ENCODE data around the gene GNRHR. TPM values are rescaled to one million over a fixed set of nuclear protein-coding genes. Genes with fewer than 3 reads are reported as not detected.

GNRHR gene
- polyA plus RNA-seq, 1 of the 3 experiments (the other 2 are of a cell fraction) = 0.02 TPM

DNA sequence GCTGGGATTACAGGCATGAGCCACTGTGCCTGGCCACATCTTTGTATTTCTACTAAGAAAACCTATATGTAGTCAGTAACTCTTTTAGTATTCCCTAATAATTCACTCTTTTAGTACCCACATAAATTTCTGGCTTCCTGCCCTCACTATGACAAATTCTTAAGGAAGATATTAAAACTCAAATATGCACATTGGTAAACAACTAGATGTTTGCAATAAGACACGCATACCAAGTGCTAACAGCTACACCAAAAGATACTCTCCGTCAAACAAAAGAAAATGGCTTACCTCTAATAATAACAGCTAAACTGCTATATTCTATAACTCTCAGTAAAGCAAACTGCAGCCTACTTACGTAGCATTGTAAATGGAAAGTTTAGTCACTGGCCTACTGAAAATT lies 59.5 kb downstream of the GNRHR start:
- H2AFZ ChIP-seq (ENCODE audit: low read depth) = no peak overlapping the region
- H3K27ac ChIP-seq (ENCODE audit: low read depth in 2 of 2, low read length in 1 of 2) = no peak overlapping the region
- H3K4me2 ChIP-seq = no peak overlapping the region
- peaks cover 47 to 60% of the 10 kb centered on the region in 2 experiments for H3K36me3 ChIP-seq (replicated peaks in 1 of 2; ENCODE audit: control insufficient read depth in 1 of 2, insufficient read depth in 2 of 2, low read length in 1 of 2)
- H3K4me3 ChIP-seq (ENCODE audit: low read depth in 2 of 2, low read length in 1 of 2) = no peak overlapping the region
- ChIA-PET CTCF (no interaction called here), POLR2A (no interaction called here)
- peaks cover 0 to 4% of the 10 kb centered on the region in 2 experiments; a peak in 2 of 4 replicates for H3K4me1 ChIP-seq (ENCODE audit: control insufficient read depth in 1 of 2, insufficient read depth in 2 of 2, low read depth in 1 of 2, low read length in 1 of 2)
- no peaks in the 10 kb centered on the region for H3K9me3 ChIP-seq
- H3K9me2 ChIP-seq = no peaks in the 10 kb centered on the region
- no peaks in the 10 kb centered on the region for H3K27me3 ChIP-seq (ENCODE audit: insufficient read depth)
- no peaks in the 10 kb centered on the region for H3F3A ChIP-seq (replicated peaks; ENCODE audit: insufficient read depth)
- WGBS (ENCODE audit: low lambda C conversion rate) = 96% methylated on average over 3 of the region's 3 CpGs
- TF ChIP-seq, protein P1, sequence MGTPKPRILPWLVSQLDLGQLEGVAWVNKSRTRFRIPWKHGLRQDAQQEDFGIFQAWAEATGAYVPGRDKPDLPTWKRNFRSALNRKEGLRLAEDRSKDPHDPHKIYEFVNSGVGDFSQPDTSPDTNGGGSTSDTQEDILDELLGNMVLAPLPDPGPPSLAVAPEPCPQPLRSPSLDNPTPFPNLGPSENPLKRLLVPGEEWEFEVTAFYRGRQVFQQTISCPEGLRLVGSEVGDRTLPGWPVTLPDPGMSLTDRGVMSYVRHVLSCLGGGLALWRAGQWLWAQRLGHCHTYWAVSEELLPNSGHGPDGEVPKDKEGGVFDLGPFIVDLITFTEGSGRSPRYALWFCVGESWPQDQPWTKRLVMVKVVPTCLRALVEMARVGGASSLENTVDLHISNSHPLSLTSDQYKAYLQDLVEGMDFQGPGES (IDR thresholded peaks at IDR 0.05; ENCODE audit: low read depth, low read length) = no peak
- TF ChIP-seq FOSL2 (IDR thresholded peaks at IDR 0.05; ENCODE audit: borderline replicate concordance, low read depth) (no peak), JUND (IDR thresholded peaks at IDR 0.05) (no peak), NFIC (IDR thresholded peaks at IDR 0.05; ENCODE audit: borderline replicate concordance) (no peak), FOXJ3 (CRISPR knock-in tag; IDR thresholded peaks at IDR 0.05) (no peak), GABPA (IDR thresholded peaks at IDR 0.05; ENCODE audit: low read depth) (no peak), MEF2A (IDR thresholded peaks at IDR 0.05; ENCODE audit: borderline replicate concordance, low read depth) (no peak), SIN3A (IDR thresholded peaks at IDR 0.05; ENCODE audit: borderline replicate concordance, low read depth, low read length) (no peak)
- TF ChIP-seq, protein P2, sequence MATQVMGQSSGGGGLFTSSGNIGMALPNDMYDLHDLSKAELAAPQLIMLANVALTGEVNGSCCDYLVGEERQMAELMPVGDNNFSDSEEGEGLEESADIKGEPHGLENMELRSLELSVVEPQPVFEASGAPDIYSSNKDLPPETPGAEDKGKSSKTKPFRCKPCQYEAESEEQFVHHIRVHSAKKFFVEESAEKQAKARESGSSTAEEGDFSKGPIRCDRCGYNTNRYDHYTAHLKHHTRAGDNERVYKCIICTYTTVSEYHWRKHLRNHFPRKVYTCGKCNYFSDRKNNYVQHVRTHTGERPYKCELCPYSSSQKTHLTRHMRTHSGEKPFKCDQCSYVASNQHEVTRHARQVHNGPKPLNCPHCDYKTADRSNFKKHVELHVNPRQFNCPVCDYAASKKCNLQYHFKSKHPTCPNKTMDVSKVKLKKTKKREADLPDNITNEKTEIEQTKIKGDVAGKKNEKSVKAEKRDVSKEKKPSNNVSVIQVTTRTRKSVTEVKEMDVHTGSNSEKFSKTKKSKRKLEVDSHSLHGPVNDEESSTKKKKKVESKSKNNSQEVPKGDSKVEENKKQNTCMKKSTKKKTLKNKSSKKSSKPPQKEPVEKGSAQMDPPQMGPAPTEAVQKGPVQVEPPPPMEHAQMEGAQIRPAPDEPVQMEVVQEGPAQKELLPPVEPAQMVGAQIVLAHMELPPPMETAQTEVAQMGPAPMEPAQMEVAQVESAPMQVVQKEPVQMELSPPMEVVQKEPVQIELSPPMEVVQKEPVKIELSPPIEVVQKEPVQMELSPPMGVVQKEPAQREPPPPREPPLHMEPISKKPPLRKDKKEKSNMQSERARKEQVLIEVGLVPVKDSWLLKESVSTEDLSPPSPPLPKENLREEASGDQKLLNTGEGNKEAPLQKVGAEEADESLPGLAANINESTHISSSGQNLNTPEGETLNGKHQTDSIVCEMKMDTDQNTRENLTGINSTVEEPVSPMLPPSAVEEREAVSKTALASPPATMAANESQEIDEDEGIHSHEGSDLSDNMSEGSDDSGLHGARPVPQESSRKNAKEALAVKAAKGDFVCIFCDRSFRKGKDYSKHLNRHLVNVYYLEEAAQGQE (IDR thresholded peaks at IDR 0.05; ENCODE audit: low read depth, low read length) = no peak
- TF ChIP-seq, protein P3, sequence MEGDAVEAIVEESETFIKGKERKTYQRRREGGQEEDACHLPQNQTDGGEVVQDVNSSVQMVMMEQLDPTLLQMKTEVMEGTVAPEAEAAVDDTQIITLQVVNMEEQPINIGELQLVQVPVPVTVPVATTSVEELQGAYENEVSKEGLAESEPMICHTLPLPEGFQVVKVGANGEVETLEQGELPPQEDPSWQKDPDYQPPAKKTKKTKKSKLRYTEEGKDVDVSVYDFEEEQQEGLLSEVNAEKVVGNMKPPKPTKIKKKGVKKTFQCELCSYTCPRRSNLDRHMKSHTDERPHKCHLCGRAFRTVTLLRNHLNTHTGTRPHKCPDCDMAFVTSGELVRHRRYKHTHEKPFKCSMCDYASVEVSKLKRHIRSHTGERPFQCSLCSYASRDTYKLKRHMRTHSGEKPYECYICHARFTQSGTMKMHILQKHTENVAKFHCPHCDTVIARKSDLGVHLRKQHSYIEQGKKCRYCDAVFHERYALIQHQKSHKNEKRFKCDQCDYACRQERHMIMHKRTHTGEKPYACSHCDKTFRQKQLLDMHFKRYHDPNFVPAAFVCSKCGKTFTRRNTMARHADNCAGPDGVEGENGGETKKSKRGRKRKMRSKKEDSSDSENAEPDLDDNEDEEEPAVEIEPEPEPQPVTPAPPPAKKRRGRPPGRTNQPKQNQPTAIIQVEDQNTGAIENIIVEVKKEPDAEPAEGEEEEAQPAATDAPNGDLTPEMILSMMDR (IDR thresholded peaks at IDR 0.05) = no peak
- no peaks in the 10 kb centered on the region; the same call in 1 of the 2 replicates for H4K20me1 ChIP-seq (ENCODE audit: insufficient read depth)
- no peak overlapping the region for H3K9ac ChIP-seq
- H3K79me2 ChIP-seq (ENCODE audit: insufficient read depth) = peaks cover 97% of the 10 kb centered on the region
- DNase-seq = no peak

DNA sequence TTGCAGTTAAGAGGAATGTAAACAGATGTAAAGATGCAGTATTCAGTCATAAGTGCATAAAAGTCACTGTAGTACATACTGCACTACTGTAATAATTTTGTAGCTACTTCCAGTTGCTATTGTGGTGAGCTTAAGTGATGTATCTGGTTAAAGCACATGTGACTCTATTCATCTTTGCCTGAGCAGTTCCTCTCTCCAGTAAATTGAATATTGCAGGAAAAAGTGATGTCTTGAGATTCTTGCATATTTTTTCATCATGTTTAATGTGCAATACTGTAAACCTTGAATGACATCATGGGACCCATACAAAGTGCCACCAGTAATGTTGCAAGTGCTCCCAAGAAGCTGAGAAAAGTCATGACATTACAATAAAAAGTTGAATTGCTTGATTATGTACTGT lies 62.9 kb downstream of the GNRHR start:
- ChIA-PET POLR2A (no interaction called here), CTCF (no interaction called here)
- Histone ChIP-seq H3K9me2 (no peaks in the 10 kb centered on the region), H3K27me3 (ENCODE audit: insufficient read depth) (no peaks in the 10 kb centered on the region), H3K9ac (no peak overlapping the region), H3K4me2 (no peak overlapping the region), H4K20me1 (ENCODE audit: insufficient read depth) (no peaks in the 10 kb centered on the region), H3K4me3 (ENCODE audit: low read depth in 2 of 2, low read length in 1 of 2) (no peak overlapping the region), H3K36me3 (replicated peaks in 1 of 2; ENCODE audit: control insufficient read depth in 1 of 2, insufficient read depth in 2 of 2, low read length in 1 of 2) (peaks cover 54 to 58% of the 10 kb centered on the region in 2 experiments), H3K27ac (ENCODE audit: low read depth in 2 of 2, low read length in 1 of 2) (no peak overlapping the region), H3F3A (replicated peaks; ENCODE audit: insufficient read depth) (peaks cover 7% of the 10 kb centered on the region), H3K9me3 (no peaks in the 10 kb centered on the region), H2AFZ (ENCODE audit: low read depth) (no peak overlapping the region), H3K79me2 (ENCODE audit: insufficient read depth) (peaks cover 95% of the 10 kb centered on the region), H3K4me1 (ENCODE audit: control insufficient read depth in 1 of 2, insufficient read depth in 2 of 2, low read depth in 1 of 2, low read length in 1 of 2) (no peaks in the 10 kb centered on the region; a peak in 2 of 4 replicates)
- no peak for DNase-seq
- TF ChIP-seq, protein P4, sequence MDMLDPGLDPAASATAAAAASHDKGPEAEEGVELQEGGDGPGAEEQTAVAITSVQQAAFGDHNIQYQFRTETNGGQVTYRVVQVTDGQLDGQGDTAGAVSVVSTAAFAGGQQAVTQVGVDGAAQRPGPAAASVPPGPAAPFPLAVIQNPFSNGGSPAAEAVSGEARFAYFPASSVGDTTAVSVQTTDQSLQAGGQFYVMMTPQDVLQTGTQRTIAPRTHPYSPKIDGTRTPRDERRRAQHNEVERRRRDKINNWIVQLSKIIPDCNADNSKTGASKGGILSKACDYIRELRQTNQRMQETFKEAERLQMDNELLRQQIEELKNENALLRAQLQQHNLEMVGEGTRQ (IDR thresholded peaks at IDR 0.05; ENCODE audit: borderline replicate concordance, low read depth, low read length) = no peak
- TF ChIP-seq NFIC (IDR thresholded peaks at IDR 0.05; ENCODE audit: borderline replicate concordance) (no peak), RCOR1 (IDR thresholded peaks at IDR 0.05; ENCODE audit: low read length) (no peak), EP300 (IDR thresholded peaks at IDR 0.05; ENCODE audit: borderline replicate concordance in 1 of 2, low read depth in 1 of 2, low read length in 1 of 2) (no peak), CHD2 (IDR thresholded peaks at IDR 0.05; ENCODE audit: low read length, partially characterized antibody) (no peak), NRF1 (IDR thresholded peaks at IDR 0.05; ENCODE audit: low read depth, low read length) (no peak), POLR2AphosphoS5 (IDR thresholded peaks at IDR 0.05; ENCODE audit: low read depth, low read length) (no peak), TAF1 (IDR thresholded peaks at IDR 0.05; ENCODE audit: borderline replicate concordance, low read depth, low read length) (no peak), FOXM1 (IDR thresholded peaks at IDR 0.05; ENCODE audit: low read depth) (no peak), RAD21 (IDR thresholded peaks at IDR 0.05; ENCODE audit: low read length) (no peak)
- TF ChIP-seq, protein P5, sequence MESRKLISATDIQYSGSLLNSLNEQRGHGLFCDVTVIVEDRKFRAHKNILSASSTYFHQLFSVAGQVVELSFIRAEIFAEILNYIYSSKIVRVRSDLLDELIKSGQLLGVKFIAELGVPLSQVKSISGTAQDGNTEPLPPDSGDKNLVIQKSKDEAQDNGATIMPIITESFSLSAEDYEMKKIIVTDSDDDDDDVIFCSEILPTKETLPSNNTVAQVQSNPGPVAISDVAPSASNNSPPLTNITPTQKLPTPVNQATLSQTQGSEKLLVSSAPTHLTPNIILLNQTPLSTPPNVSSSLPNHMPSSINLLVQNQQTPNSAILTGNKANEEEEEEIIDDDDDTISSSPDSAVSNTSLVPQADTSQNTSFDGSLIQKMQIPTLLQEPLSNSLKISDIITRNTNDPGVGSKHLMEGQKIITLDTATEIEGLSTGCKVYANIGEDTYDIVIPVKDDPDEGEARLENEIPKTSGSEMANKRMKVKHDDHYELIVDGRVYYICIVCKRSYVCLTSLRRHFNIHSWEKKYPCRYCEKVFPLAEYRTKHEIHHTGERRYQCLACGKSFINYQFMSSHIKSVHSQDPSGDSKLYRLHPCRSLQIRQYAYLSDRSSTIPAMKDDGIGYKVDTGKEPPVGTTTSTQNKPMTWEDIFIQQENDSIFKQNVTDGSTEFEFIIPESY (IDR thresholded peaks at IDR 0.05; ENCODE audit: borderline replicate concordance, low read depth) = no peak

Measured in SK-N-SH (cell line).